ENCODE measurements around the gene HLCS. TPM values are rescaled to one million over a fixed set of nuclear protein-coding genes. Genes with fewer than 3 reads are reported as not detected.

HLCS gene
- total RNA-seq, 1 donor from 2014 or later, result 15.9 TPM

- no peak overlapping the region for H3K27ac Mint-ChIP-seq (ENCODE audit: unreplicated experiment)
- no peak for TF ChIP-seq CTCF (IDR thresholded peaks at IDR 0.05; ENCODE audit: partially characterized antibody, unreplicated experiment)
Observed at GRCh38 chr21:36721817-36722216, 244.7 kb downstream of the HLCS start.

GRCh38 chr21:36719614-36720013, 246.9 kb downstream of the HLCS start:
- peaks cover 2% of the 10 kb centered on the region for H3K9me3 Mint-ChIP-seq (ENCODE audit: unreplicated experiment)
- TF ChIP-seq CTCF (IDR thresholded peaks at IDR 0.05; ENCODE audit: partially characterized antibody, unreplicated experiment), result no peak
- peak; percentile 3 for DNase-seq
- no peaks in the 10 kb centered on the region for H3K4me1 Mint-ChIP-seq (ENCODE audit: low read depth, unreplicated experiment)
- no peak overlapping the region for H3K4me3 Mint-ChIP-seq (ENCODE audit: unreplicated experiment)
- no peaks in the 10 kb centered on the region for H3K27me3 Mint-ChIP-seq (ENCODE audit: unreplicated experiment)
- no peaks in the 10 kb centered on the region for H3K36me3 Mint-ChIP-seq (ENCODE audit: unreplicated experiment)
- no peak overlapping the region for H3K27ac Mint-ChIP-seq (ENCODE audit: unreplicated experiment)

More at GRCh38 chr21:36721817-36722216, 244.7 kb downstream of the HLCS start:
- Mint-ChIP-seq H3K4me3 (ENCODE audit: unreplicated experiment) (no peak overlapping the region), H3K9me3 (ENCODE audit: unreplicated experiment) (peaks cover 2% of the 10 kb centered on the region), H3K4me1 (ENCODE audit: low read depth, unreplicated experiment) (no peaks in the 10 kb centered on the region), H3K36me3 (ENCODE audit: unreplicated experiment) (no peaks in the 10 kb centered on the region), H3K27me3 (ENCODE audit: unreplicated experiment) (no peaks in the 10 kb centered on the region)
- no peak for DNase-seq

- Mint-ChIP-seq H3K27me3 (ENCODE audit: unreplicated experiment) (no peaks in the 10 kb centered on the region), H3K9me3 (ENCODE audit: unreplicated experiment) (peaks cover 2% of the 10 kb centered on the region), H3K4me3 (ENCODE audit: unreplicated experiment) (no peak overlapping the region), H3K4me1 (ENCODE audit: low read depth, unreplicated experiment) (no peaks in the 10 kb centered on the region), H3K27ac (ENCODE audit: unreplicated experiment) (no peak overlapping the region), H3K36me3 (ENCODE audit: unreplicated experiment) (no peaks in the 10 kb centered on the region)
- DNase-seq, result peak; percentile 6
- TF ChIP-seq CTCF (IDR thresholded peaks at IDR 0.05; ENCODE audit: partially characterized antibody, unreplicated experiment), result no peak
Observed at GRCh38 chr21:36718951-36719501, 247.4 kb downstream of the HLCS start.

GRCh38 chr21:36717976-36718375, 248.5 kb downstream of the HLCS start:
- TF ChIP-seq CTCF (IDR thresholded peaks at IDR 0.05; ENCODE audit: partially characterized antibody, unreplicated experiment), result no peak
- Mint-ChIP-seq H3K4me3 (ENCODE audit: unreplicated experiment) (no peak overlapping the region), H3K27ac (ENCODE audit: unreplicated experiment) (no peak overlapping the region), H3K9me3 (ENCODE audit: unreplicated experiment) (peaks cover 2% of the 10 kb centered on the region), H3K36me3 (ENCODE audit: unreplicated experiment) (no peaks in the 10 kb centered on the region), H3K4me1 (ENCODE audit: low read depth, unreplicated experiment) (no peaks in the 10 kb centered on the region), H3K27me3 (ENCODE audit: unreplicated experiment) (no peaks in the 10 kb centered on the region)
- DNase-seq, result no peak

GRCh38 chr21:36716836-36717235, 249.6 kb downstream of the HLCS start:
- H3K4me3 Mint-ChIP-seq (ENCODE audit: unreplicated experiment), result no peak overlapping the region
- no peaks in the 10 kb centered on the region for H3K9me3 Mint-ChIP-seq (ENCODE audit: unreplicated experiment)
- no peak for TF ChIP-seq CTCF (IDR thresholded peaks at IDR 0.05; ENCODE audit: partially characterized antibody, unreplicated experiment)
- no peaks in the 10 kb centered on the region for H3K4me1 Mint-ChIP-seq (ENCODE audit: low read depth, unreplicated experiment)
- no peaks in the 10 kb centered on the region for H3K27me3 Mint-ChIP-seq (ENCODE audit: unreplicated experiment)
- H3K27ac Mint-ChIP-seq (ENCODE audit: unreplicated experiment), result no peak overlapping the region
- no peaks in the 10 kb centered on the region for H3K36me3 Mint-ChIP-seq (ENCODE audit: unreplicated experiment)
- DNase-seq, result no peak
